Naive thymus-derived CD4-positive, alpha-beta T cell (primary cell): ENCODE results near the gene HIRA. TPM values are rescaled to one million over a fixed set of nuclear protein-coding genes. Genes with fewer than 3 reads are reported as not detected.

ENCODE experiments used
- ATAC-seq: fragments of 150-1000 bp; cut with Tn5 transposase; 2 replicates; pipeline ENCODE4 v1.10.0; 2021; ENCODE audit warnings: mild to moderate bottlenecking, moderate library complexity
- CTCF ChIA-PET: fragments of 350-600 bp; sonication (Branson Sonifier 250); formaldehyde crosslinking; loops from one replicate; lab custom pipeline; 2021; ENCODE audit warnings: antibody characterized with exemption; lab: Charles Lee
- POLR2A ChIA-PET: fragments of 350-600 bp; sonication (Branson Sonifier 250); formaldehyde crosslinking; loops from one replicate; lab custom pipeline; 2021; ENCODE audit warnings: antibody characterized with exemption, inconsistent platforms; lab: Charles Lee
- DNase-seq, 9 donors: peaks; one replicate each; pipeline versions ENCODE4 v3.0.0 to v3.0.0-alpha.2; 2020 to 2022; ENCODE audit warnings: mixed read lengths in 1 of 9
- H3K27ac ChIP-seq: one replicate; pipeline ENCODE4 v1.7.0; 2013; ENCODE audit warnings: mild to moderate bottlenecking, low read depth, low read length, moderate library complexity
- H3K27me3 ChIP-seq, 2 donors: one replicate each; pipeline ENCODE4 v1.7.0; 2013; ENCODE audit warnings: low read length in 2 of 2, mild to moderate bottlenecking in 2 of 2, moderate library complexity in 2 of 2; ENCODE audit not compliant: control insufficient read depth in 2 of 2, insufficient read depth in 2 of 2
- H3K36me3 ChIP-seq, 3 experiments: 1 replicate in 2 of 3; 2 replicates in 1 of 3; pipeline ENCODE4 v1.7.0; 2013; ENCODE audit warnings: low read length in 3 of 3, mild to moderate bottlenecking in 3 of 3, moderate library complexity in 1 of 3; ENCODE audit not compliant: insufficient read depth in 3 of 3, control insufficient read depth in 2 of 3
- H3K4me1 ChIP-seq, 2 donors: one replicate each; pipeline ENCODE4 v1.7.0; 2013; ENCODE audit warnings: low read length in 2 of 2, mild to moderate bottlenecking in 2 of 2, moderate library complexity in 1 of 2; ENCODE audit not compliant: control insufficient read depth in 2 of 2, insufficient read depth in 2 of 2
- H3K4me3 ChIP-seq: 2 replicates; pipeline ENCODE4 v1.7.0; 2013; ENCODE audit warnings: mild to moderate bottlenecking, low read length
- H3K9me3 ChIP-seq, 3 experiments: 1 replicate in 2 of 3; 2 replicates in 1 of 3; pipeline ENCODE4 v1.7.0; 2013; ENCODE audit warnings: low read length in 3 of 3; ENCODE audit not compliant: control insufficient read depth in 2 of 3
- H3K27ac Mint-ChIP-seq, 9 donors: one replicate each; pipeline ENCODE4 v1.8.0; 2020 to 2022; ENCODE audit warnings: mixed read lengths in 9 of 9, mild to moderate bottlenecking in 8 of 9, moderate library complexity in 5 of 9, inconsistent platforms in 2 of 9
- H3K27me3 Mint-ChIP-seq, 5 donors: one replicate each; pipeline ENCODE4 v1.8.0; 2021 to 2022; ENCODE audit warnings: mixed read lengths in 5 of 5, mild to moderate bottlenecking in 1 of 5
- H3K36me3 Mint-ChIP-seq, 5 donors: one replicate each; pipeline ENCODE4 v1.8.0; 2020 to 2022; ENCODE audit warnings: mixed read lengths in 5 of 5, mild to moderate bottlenecking in 3 of 5, inconsistent platforms in 1 of 5
- H3K4me1 Mint-ChIP-seq, 7 donors: one replicate each; pipeline ENCODE4 v1.8.0; 2020 to 2022; ENCODE audit warnings: mixed read lengths in 7 of 7, mild to moderate bottlenecking in 3 of 7, inconsistent platforms in 1 of 7
- H3K4me3 Mint-ChIP-seq, 10 donors: one replicate each; pipeline ENCODE4 v1.8.0; 2020 to 2022; ENCODE audit warnings: mild to moderate bottlenecking in 10 of 10, mixed read lengths in 10 of 10, moderate library complexity in 6 of 10, inconsistent platforms in 2 of 10
- H3K9me3 Mint-ChIP-seq, 11 donors: one replicate each; pipeline ENCODE4 v1.8.0; 2020 to 2022; ENCODE audit warnings: mixed read lengths in 11 of 11, mild to moderate bottlenecking in 4 of 11, inconsistent platforms in 1 of 11, moderate library complexity in 1 of 11
- intact Hi-C, 2 donors: fragments of 100-400 bp; cut with micrococcal nuclease; formaldehyde crosslinking; loops; one replicate each; pipeline ENCODE4 v1.15.1; 2023
- polyA plus RNA-seq, 2 donors: library from polyadenylated mRNA; unstranded; fragments of 300-500 nt; fragmentation: Illumina TruSeq; gene quantifications; one replicate each; pipeline ENCODE4 v1.2.3, GENCODE V29; 2021
- total RNA-seq, 6 experiments: library from RNA in 5 of 6; stranded (reverse) in 5 of 6; gene quantifications; 1 replicate in 5 of 6; 2 replicates in 1 of 6; pipeline ENCODE4 v1.2.3 and lab custom pipeline; 2021 to 2026

The HIRA gene
- total and polyA plus RNA-seq, 7 experiments from 2014 or later, result 2.8 to 42.3 (median 22.5) TPM

DNA sequence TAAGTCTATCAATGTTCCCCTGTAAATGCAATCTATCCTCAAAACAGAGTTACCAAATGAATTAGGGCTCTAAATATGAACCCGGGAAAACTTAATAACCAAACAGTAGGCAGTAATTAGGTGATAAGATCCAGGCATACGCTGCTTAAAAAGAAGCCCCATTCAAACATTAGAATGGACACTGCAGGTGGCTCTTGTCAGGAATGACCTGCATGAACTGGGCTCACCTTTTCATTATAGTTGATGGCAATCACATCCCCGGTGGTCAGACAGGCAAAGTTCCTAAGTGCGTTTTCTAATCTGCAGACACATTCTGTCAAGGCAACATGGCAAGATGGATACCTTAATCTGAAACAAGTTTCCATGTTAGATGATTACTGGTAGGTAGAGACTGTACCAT, 33.4 kb upstream of the HIRA start:
- Mint-ChIP-seq H3K9me3 (no peaks in the 10 kb centered on the region), H3K36me3 (peaks cover 13 to 71% (median 26%) of the 10 kb centered on the region in 5 donors), H3K4me3 (no peak overlapping the region), H3K4me1 (peaks cover 0 to 24% (median 0%) of the 10 kb centered on the region in 7 donors), H3K27ac (peak overlapping the region in 1 of 9 donors; percentile 33), H3K27me3 (no peaks in the 10 kb centered on the region)
- Histone ChIP-seq H3K9me3 (no peaks in the 10 kb centered on the region), H3K27me3 (no peaks in the 10 kb centered on the region), H3K27ac (no peak overlapping the region), H3K4me1 (no peaks in the 10 kb centered on the region), H3K4me3 (no peak overlapping the region), H3K36me3 (peaks cover 27 to 75% (median 48%) of the 10 kb centered on the region in 3 experiments)
- CTCF ChIA-PET, result no interaction called here
- POLR2A ChIA-PET, result interaction anchor here (2.3 kb wide), 1 partner anchor 14 kb away, joined by 5 read pairs; the partner anchor contains the start of genes CDC45 and UFD1
- DNase-seq (no peak), ATAC-seq (no peak)
- intact Hi-C loops, result no loop called here

DNA sequence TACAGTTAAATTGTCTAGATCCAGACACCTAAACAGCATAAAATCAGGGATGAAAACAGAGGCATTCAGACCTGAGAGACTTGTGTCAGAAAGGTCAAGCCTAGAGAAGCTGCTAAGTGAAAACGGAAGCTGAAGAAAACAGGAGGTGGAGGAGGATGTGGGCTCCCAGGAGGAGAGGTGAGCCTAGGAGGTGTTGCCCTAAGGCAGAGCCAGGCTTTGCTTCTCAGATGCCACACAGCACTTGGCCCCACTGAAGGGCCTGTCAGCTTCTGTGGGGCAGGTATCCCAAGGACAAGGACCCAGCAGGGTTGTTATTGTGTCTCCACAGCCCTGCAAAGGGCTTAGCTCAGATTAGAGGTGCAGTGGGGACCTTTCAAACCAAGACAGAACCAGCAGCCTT, 33.0 kb upstream of the HIRA start:
- H3K36me3 Mint-ChIP-seq, result peaks cover 13 to 68% (median 26%) of the 10 kb centered on the region in 5 donors
- no peaks in the 10 kb centered on the region for H3K9me3 ChIP-seq
- H3K4me1 ChIP-seq, result no peaks in the 10 kb centered on the region
- ChIA-PET POLR2A (interaction anchor here (2.3 kb wide), 1 partner anchor 15 kb away, joined by 5 read pairs; the partner anchor contains the start of genes CDC45 and UFD1), CTCF (no interaction called here)
- H3K4me1 Mint-ChIP-seq, result peaks cover 0 to 24% (median 0%) of the 10 kb centered on the region in 7 donors
- intact Hi-C loops, result no loop called here
- H3K27ac ChIP-seq, result no peak overlapping the region
- H3K27me3 ChIP-seq, result no peaks in the 10 kb centered on the region
- DNase-seq (no peak), ATAC-seq (no peak)
- no peaks in the 10 kb centered on the region for H3K27me3 Mint-ChIP-seq
- H3K27ac Mint-ChIP-seq, result peak overlapping the region in 1 of 9 donors; percentile 43
- no peaks in the 10 kb centered on the region for H3K9me3 Mint-ChIP-seq
- peaks cover 27 to 71% (median 43%) of the 10 kb centered on the region in 3 experiments for H3K36me3 ChIP-seq
- no peak overlapping the region for H3K4me3 Mint-ChIP-seq
- no peak overlapping the region for H3K4me3 ChIP-seq

GRCh38 chr22:19463491-19464469, 32.2 kb upstream of the HIRA start:
- H3K27me3 ChIP-seq, result no peaks in the 10 kb centered on the region
- no peak overlapping the region for H3K4me3 Mint-ChIP-seq
- H3K4me1 ChIP-seq, result no peaks in the 10 kb centered on the region
- H3K27me3 Mint-ChIP-seq, result no peaks in the 10 kb centered on the region
- POLR2A ChIA-PET, result interaction anchor here (2.3 kb wide), 1 partner anchor 16 kb away, joined by 5 read pairs; the partner anchor contains the start of genes CDC45 and UFD1
- intact Hi-C loops, result no loop called here
- H3K36me3 Mint-ChIP-seq, result peaks cover 9 to 62% (median 22%) of the 10 kb centered on the region in 5 donors
- DNase-seq (no peak), ATAC-seq (no peak)
- CTCF ChIA-PET, result no interaction called here
- no peak overlapping the region for H3K4me3 ChIP-seq
- H3K27ac ChIP-seq, result no peak overlapping the region
- H3K9me3 Mint-ChIP-seq, result no peaks in the 10 kb centered on the region
- H3K27ac Mint-ChIP-seq, result peak overlapping the region in 2 of 9 donors; percentile 61 to 76
- H3K9me3 ChIP-seq, result no peaks in the 10 kb centered on the region
- H3K4me1 Mint-ChIP-seq, result peaks cover 0 to 19% (median 0%) of the 10 kb centered on the region in 7 donors
- peaks cover 27 to 63% (median 36%) of the 10 kb centered on the region in 3 experiments for H3K36me3 ChIP-seq

- Histone ChIP-seq H3K36me3 (peaks cover 27 to 58% (median 33%) of the 10 kb centered on the region in 3 experiments), H3K9me3 (no peaks in the 10 kb centered on the region), H3K27me3 (no peaks in the 10 kb centered on the region), H3K4me1 (no peaks in the 10 kb centered on the region), H3K27ac (no peak overlapping the region), H3K4me3 (no peak overlapping the region)
- peaks cover 0 to 13% (median 0%) of the 10 kb centered on the region in 7 donors for H3K4me1 Mint-ChIP-seq
- no peak overlapping the region for H3K4me3 Mint-ChIP-seq
- ATAC-seq, result no peak
- POLR2A ChIA-PET, result interaction anchor here (2.3 kb wide), 1 partner anchor 16 kb away, joined by 5 read pairs; the partner anchor contains the start of genes CDC45 and UFD1
- CTCF ChIA-PET, result no interaction called here
- intact Hi-C loops, result no loop called here
- H3K36me3 Mint-ChIP-seq, result peaks cover 6 to 57% (median 22%) of the 10 kb centered on the region in 5 donors
- H3K9me3 Mint-ChIP-seq, result no peaks in the 10 kb centered on the region
- DNase-seq, result no peak
- H3K27me3 Mint-ChIP-seq, result no peaks in the 10 kb centered on the region
- H3K27ac Mint-ChIP-seq, result peak overlapping the region in 1 of 9 donors; percentile 50
Observed at GRCh38 chr22:19463008-19463407, 31.5 kb upstream of the HIRA start.

GRCh38 chr22:19461506-19461905, 30.0 kb upstream of the HIRA start:
- peaks cover 0 to 1% (median 0%) of the 10 kb centered on the region in 11 donors for H3K9me3 Mint-ChIP-seq
- ChIA-PET POLR2A (interaction anchor here (1.0 to 1.2 kb wide), 2 partner anchors 13 to 18 kb away, joined by 3 to 4 read pairs; partner anchors contain the start of gene CDC45), CTCF (no interaction called here)
- DNase-seq, result no peak
- H3K4me1 Mint-ChIP-seq, result peaks cover 0 to 13% (median 0%) of the 10 kb centered on the region in 7 donors
- ATAC-seq, result no peak
- Histone ChIP-seq H3K9me3 (no peaks in the 10 kb centered on the region), H3K4me1 (no peaks in the 10 kb centered on the region), H3K27me3 (no peaks in the 10 kb centered on the region), H3K36me3 (peaks cover 21 to 57% (median 29%) of the 10 kb centered on the region in 3 experiments), H3K27ac (no peak overlapping the region), H3K4me3 (no peak overlapping the region)
- H3K4me3 Mint-ChIP-seq, result no peak overlapping the region
- no peak overlapping the region for H3K27ac Mint-ChIP-seq
- H3K36me3 Mint-ChIP-seq, result peaks cover 6 to 55% (median 22%) of the 10 kb centered on the region in 5 donors
- intact Hi-C loops, result no loop called here
- no peaks in the 10 kb centered on the region for H3K27me3 Mint-ChIP-seq

GRCh38 chr22:19460036-19460435, 28.5 kb upstream of the HIRA start:
- no peak for DNase-seq
- no peaks in the 10 kb centered on the region for H3K27me3 ChIP-seq
- H3K4me3 Mint-ChIP-seq, result no peak overlapping the region
- ATAC-seq, result no peak
- no peaks in the 10 kb centered on the region for H3K9me3 ChIP-seq
- no peaks in the 10 kb centered on the region for H3K4me1 ChIP-seq
- H3K4me3 ChIP-seq, result no peak overlapping the region
- no peak overlapping the region for H3K27ac ChIP-seq
- peaks cover under 1 to 58% (median 20%) of the 10 kb centered on the region in 5 donors for H3K36me3 Mint-ChIP-seq
- intact Hi-C loops, result no loop called here
- ChIA-PET POLR2A (no interaction called here), CTCF (no interaction called here)
- peaks cover 0 to 2% (median 0%) of the 10 kb centered on the region in 11 donors for H3K9me3 Mint-ChIP-seq
- no peak overlapping the region for H3K27ac Mint-ChIP-seq
- H3K27me3 Mint-ChIP-seq, result no peaks in the 10 kb centered on the region
- H3K4me1 Mint-ChIP-seq, result peaks cover 0 to 7% (median 0%) of the 10 kb centered on the region in 7 donors
- peaks cover 16 to 58% (median 27%) of the 10 kb centered on the region in 3 experiments for H3K36me3 ChIP-seq
